ENCODE results near the gene ANKRD23.
A peak's percentile ranks its signal among the peaks of the same experiment; 100 is the strongest.
"Not testable (repeated sequence)": the region's sequence is repeated elsewhere in the genome, so short reads cannot be mapped to it uniquely, and the experiment has no call there.

Gene ANKRD23

DNA sequence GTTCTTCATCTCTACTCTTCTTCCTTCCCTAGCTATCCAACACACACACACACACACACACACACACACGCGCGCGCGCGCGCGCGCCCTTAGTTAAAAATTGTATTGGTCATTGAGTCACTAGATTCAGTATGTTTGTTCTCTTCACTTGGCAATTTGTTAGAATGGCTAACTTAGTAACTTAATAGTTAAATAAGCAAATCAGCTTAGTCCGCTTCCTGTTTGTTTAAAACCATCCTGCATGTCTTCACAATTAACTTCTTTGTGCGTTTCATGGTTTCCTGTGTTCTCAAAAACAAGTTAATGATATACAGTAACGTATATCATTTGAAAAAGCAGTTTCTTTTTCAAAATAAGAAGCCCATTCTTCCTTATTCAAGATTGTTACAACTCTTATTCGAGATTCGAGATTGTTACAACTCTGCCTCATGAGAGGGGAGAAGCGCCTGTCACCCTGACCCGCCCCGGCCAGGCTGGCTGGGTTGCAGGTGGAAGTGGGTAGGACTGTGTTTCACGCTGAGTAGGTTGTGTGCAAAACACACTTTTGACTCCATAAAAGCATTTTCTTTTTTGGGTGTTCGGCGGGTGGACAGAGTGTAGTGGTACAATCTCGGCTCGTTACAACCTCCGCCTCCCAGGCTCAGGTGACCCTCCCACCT, 37.2 kb downstream of the ANKRD23 start:
- Histone ChIP-seq H3K4me1 (no peaks in the 10 kb centered on the region), H3K27me3 (no peaks in the 10 kb centered on the region), H3K9me3 (no peaks in the 10 kb centered on the region), H3K4me3 (ENCODE audit: low read depth, low read length) (no peak overlapping the region), H3K36me3 (no peaks in the 10 kb centered on the region)
- DNase-seq, result no peak
- TF ChIP-seq, protein P1, sequence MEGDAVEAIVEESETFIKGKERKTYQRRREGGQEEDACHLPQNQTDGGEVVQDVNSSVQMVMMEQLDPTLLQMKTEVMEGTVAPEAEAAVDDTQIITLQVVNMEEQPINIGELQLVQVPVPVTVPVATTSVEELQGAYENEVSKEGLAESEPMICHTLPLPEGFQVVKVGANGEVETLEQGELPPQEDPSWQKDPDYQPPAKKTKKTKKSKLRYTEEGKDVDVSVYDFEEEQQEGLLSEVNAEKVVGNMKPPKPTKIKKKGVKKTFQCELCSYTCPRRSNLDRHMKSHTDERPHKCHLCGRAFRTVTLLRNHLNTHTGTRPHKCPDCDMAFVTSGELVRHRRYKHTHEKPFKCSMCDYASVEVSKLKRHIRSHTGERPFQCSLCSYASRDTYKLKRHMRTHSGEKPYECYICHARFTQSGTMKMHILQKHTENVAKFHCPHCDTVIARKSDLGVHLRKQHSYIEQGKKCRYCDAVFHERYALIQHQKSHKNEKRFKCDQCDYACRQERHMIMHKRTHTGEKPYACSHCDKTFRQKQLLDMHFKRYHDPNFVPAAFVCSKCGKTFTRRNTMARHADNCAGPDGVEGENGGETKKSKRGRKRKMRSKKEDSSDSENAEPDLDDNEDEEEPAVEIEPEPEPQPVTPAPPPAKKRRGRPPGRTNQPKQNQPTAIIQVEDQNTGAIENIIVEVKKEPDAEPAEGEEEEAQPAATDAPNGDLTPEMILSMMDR (IDR thresholded peaks at IDR 0.05; ENCODE audit: low read depth, low read length), result no peak

DNA sequence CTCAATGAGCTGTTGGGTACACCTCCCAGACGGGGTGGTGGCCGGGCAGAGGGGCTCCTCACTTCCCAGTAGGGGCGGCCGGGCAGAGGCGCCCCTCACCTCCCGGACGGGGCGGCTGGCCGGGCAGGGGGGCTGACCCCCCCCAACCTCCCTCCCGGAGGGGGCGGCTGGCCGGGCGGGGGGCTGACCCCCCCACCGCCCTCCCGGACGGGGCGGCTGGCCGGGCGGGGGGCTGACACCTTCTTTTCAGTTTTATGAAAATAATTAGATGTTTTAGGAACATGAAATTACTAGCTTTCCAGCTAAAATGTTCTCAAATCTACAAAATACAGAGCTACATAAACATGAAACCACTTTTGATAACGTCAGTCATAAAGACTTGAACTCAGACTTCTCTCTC, 37.9 kb downstream of the ANKRD23 start:
- not testable (repeated sequence) for H3K4me1 ChIP-seq; H3K9me3 ChIP-seq; DNase-seq; H3K4me3 ChIP-seq (ENCODE audit: low read depth, low read length); H3K27me3 ChIP-seq; H3K36me3 ChIP-seq

DNA sequence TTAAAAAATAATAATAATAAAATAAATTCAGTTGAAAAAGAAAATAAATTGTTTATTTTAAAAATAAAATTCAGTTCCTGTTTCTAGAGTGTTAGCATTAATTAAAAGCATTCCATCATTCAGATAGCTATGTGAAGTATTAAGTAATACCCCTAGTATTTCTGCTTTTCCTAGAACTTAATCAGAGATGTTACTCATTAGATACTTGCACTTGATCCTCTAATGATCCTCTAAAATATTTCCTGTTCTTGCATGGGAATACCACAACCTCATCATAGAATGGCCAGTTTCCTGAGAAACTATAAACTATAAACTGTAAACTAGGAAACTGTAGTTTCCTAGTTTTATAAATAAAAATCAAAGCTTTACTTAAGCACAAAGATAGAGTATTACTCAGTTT, 38.8 kb downstream of the ANKRD23 start:
- H3K36me3 ChIP-seq, result no peaks in the 10 kb centered on the region
- TF ChIP-seq, protein P1 (IDR thresholded peaks at IDR 0.05; ENCODE audit: low read depth, low read length), result no peak
- H3K4me1 ChIP-seq, result no peaks in the 10 kb centered on the region

GRCh38 chr2:96802721-96803120, 41.1 kb downstream of the ANKRD23 start:
- H3K27me3 ChIP-seq, result no peaks in the 10 kb centered on the region
- no peaks in the 10 kb centered on the region for H3K36me3 ChIP-seq
- TF ChIP-seq, protein P1 (IDR thresholded peaks at IDR 0.05; ENCODE audit: low read depth, low read length), result no peak
- no peaks in the 10 kb centered on the region for H3K4me1 ChIP-seq
- no peak overlapping the region for H3K4me3 ChIP-seq (ENCODE audit: low read depth, low read length)
- H3K9me3 ChIP-seq, result no peaks in the 10 kb centered on the region
- DNase-seq, result no peak

More for the DNA sequence above, 38.8 kb downstream of the ANKRD23 start:
- no peaks in the 10 kb centered on the region for H3K9me3 ChIP-seq
- DNase-seq, result no peak
- H3K27me3 ChIP-seq, result no peaks in the 10 kb centered on the region
- H3K4me3 ChIP-seq (ENCODE audit: low read depth, low read length), result no peak overlapping the region

DNA sequence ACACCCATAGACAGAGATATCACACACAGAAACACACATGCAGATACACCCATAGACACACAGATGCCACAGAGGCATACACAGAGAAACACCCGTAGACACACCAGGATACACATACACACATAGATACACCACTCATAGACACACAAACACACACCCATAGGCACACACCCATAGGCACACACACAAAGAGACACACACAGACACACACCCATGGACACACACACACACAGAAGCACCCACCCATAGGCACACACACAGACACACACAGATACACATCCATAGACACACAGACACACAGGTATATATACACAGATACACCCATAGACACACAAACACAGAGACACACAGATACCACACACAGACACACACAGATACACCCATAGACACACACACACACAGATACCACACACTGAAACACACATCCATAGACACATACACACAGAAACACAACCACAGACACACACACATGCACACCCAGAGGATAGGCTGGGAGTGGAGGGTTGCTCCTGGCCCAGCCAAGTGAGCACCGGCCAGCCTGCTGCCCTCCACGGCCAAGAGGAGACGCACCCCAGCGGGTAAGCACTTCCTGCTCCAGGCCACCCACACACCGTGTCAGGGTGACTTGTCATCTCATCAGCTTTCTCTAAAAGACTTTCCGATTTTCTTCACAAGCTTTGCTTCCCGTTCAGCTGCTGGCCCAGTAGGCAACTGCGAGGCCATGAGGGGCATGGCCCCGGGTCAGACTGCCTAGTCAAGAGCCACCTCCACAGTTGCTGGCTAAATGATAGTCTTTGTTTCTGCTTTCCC, 41.8 kb downstream of the ANKRD23 start:
- no peak for DNase-seq
- H3K36me3 ChIP-seq, result no peaks in the 10 kb centered on the region
- H3K4me3 ChIP-seq (ENCODE audit: low read depth, low read length), result no peak overlapping the region
- TF ChIP-seq, protein P1 (IDR thresholded peaks at IDR 0.05; ENCODE audit: low read depth, low read length), result no peak
- H3K4me1 ChIP-seq, result no peaks in the 10 kb centered on the region
- no peaks in the 10 kb centered on the region for H3K9me3 ChIP-seq
- no peaks in the 10 kb centered on the region for H3K27me3 ChIP-seq

DNA sequence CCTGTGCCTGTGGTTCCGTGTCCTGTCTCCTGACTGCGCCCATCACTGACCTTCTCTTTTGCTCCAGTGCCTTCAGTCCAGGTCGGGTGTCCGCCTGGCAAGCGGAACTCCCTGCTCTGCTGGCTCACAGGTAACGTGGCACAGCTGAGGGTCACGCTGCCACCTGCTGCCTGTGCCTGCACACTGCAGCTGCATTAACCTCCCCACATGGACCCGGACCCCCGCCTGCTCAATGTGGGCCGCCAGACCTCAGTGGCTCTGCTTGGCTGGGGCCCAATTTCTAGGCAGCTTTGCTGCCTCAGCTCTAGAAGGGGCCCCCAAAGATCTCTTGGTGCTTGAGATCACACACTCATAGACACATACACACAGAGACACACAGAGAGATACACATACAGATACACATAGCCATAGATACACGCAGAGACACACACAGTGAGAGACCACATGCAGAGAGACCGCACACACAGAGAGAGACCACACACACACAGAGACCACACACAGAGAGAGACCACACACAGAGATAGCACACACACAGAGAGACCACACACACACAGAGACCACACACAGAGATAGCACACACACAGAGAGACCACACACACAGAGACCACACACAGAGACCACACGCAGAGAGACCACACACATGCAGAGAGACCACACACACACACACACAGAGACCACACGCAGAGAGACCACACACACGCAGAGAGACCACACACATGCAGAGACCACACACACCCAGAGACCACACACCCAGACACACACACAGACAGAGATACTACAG, 42.6 kb downstream of the ANKRD23 start:
- DNase-seq, result peak; percentile 73
- Histone ChIP-seq H3K4me3 (ENCODE audit: low read depth, low read length) (peak overlapping the region; percentile 23), H3K4me1 (no peaks in the 10 kb centered on the region), H3K9me3 (no peaks in the 10 kb centered on the region), H3K27me3 (no peaks in the 10 kb centered on the region), H3K36me3 (no peaks in the 10 kb centered on the region)
- TF ChIP-seq, protein P1 (IDR thresholded peaks at IDR 0.05; ENCODE audit: low read depth, low read length), result peak; percentile 68

All from BE2C (cell line).